Activated CD4-positive, alpha-beta memory T cell treated with anti-CD3 and anti-CD28 coated beads, Interleukin-2, amount 10 ng/mL, durations not matched to agents 7 days and 5 days (primary cell): Measurements from ENCODE around the gene CIAO3. TPM values are rescaled to one million over a fixed set of nuclear protein-coding genes. Genes with fewer than 3 reads are reported as not detected.
"Not testable (repeated sequence)": the region's sequence is repeated elsewhere in the genome, so short reads cannot be mapped to it uniquely, and the experiment has no call there.

Source experiments
- CTCF ChIA-PET: fragments of 350-600 bp; sonication (Branson Sonifier 250); formaldehyde crosslinking; loops from one replicate; lab custom pipeline; 2021; ENCODE audit warnings: antibody characterized with exemption, inconsistent platforms; lab: Charles Lee
- POLR2A ChIA-PET: fragments of 350-600 bp; sonication (Branson Sonifier 250); formaldehyde crosslinking; loops from one replicate; lab custom pipeline; 2021; ENCODE audit warnings: antibody characterized with exemption; lab: Charles Lee
- DNase-seq: peaks from one replicate; pipeline ENCODE4 v3.0.0-alpha.2; 2020
- H3K27ac Mint-ChIP-seq: one replicate; pipeline ENCODE4 v1.8.0; 2021; ENCODE audit warnings: mild to moderate bottlenecking, mixed read lengths
- H3K27me3 Mint-ChIP-seq: one replicate; pipeline ENCODE4 v1.8.0; 2021; ENCODE audit warnings: mixed read lengths
- H3K36me3 Mint-ChIP-seq: one replicate; pipeline ENCODE4 v1.8.0; 2021; ENCODE audit warnings: low read depth, mixed read lengths
- H3K4me1 Mint-ChIP-seq: one replicate; pipeline ENCODE4 v1.8.0; 2021; ENCODE audit warnings: mixed read lengths
- H3K4me3 Mint-ChIP-seq: one replicate; pipeline ENCODE4 v1.8.0; 2021; ENCODE audit warnings: mild to moderate bottlenecking, mixed read lengths
- H3K9me3 Mint-ChIP-seq: one replicate; pipeline ENCODE4 v1.8.0; 2021; ENCODE audit warnings: mixed read lengths
- total RNA-seq, 2 experiments: library from RNA; stranded (reverse); gene quantifications; one replicate each; pipeline ENCODE4 v1.2.3, GENCODE V29; 2021

Gene CIAO3
- total RNA-seq, 2 experiments from 2014 or later: 34.0 to 34.8 TPM

DNA sequence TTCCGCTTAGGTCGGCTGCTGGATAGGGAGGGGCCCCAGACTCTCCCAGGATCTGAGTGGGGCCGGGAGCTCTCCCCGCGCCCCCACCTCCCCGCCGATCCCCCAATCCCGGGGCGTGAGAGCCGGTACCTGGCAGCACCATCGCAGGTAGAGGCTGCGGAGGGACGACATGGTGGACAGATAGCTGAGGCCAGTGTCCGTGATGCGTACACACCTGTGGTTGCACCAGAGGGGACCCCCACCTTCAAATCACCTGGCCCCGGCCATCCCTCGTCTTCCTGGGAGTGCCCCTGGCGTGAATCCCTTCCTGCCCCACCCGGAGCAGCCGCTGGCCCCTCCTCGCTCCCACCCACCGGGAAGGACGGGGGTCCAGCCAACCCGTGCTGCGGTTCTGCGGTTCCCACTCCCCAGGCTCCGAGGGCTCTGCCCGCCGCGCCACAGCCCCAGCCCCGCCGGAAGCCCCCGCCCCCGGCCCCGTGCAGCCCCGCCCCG is 45.9 kb downstream of the CIAO3 start:
- POLR2A ChIA-PET: interaction anchor here (0.9 to 3.3 kb wide), 19 partner anchors 8 to 107 kb away, joined by 3 to 22 read pairs (median 4); partner anchors contain the start of genes ANTKMT, CHTF18, CIAO3 and JMJD8

GRCh38 chr16:694187-694862 is 46.5 kb downstream of the CIAO3 start:
- H3K4me1 Mint-ChIP-seq: peaks cover 54% of the 10 kb centered on the region
- peak overlapping the region; percentile 73 for H3K4me3 Mint-ChIP-seq
- H3K27me3 Mint-ChIP-seq: peaks cover 3% of the 10 kb centered on the region
- DNase-seq: no peak
- ChIA-PET POLR2A (interaction anchor here (1.0 to 3.3 kb wide), 7 partner anchors 9 to 58 kb away, joined by 3 to 22 read pairs (median 5); partner anchors contain the start of genes ANTKMT and STUB1), CTCF (interaction anchor here (2.0 kb wide), 1 partner anchor 19 kb away, joined by 10 read pairs; no protein-coding TSS in a partner anchor)
- peaks cover 5% of the 10 kb centered on the region for H3K36me3 Mint-ChIP-seq
- H3K9me3 Mint-ChIP-seq: no peaks in the 10 kb centered on the region
- no peak overlapping the region for H3K27ac Mint-ChIP-seq

More for the DNA sequence above, 45.9 kb downstream of the CIAO3 start:
- no peaks in the 10 kb centered on the region for H3K9me3 Mint-ChIP-seq
- H3K27ac Mint-ChIP-seq: no peak overlapping the region
- peaks cover 56% of the 10 kb centered on the region for H3K4me1 Mint-ChIP-seq
- CTCF ChIA-PET: interaction anchor here (1.0 to 2.0 kb wide), 5 partner anchors 9 to 27 kb away, joined by 3 to 10 read pairs (median 4); partner anchors contain the start of genes RHOT2 and STUB1
- DNase-seq: no peak
- H3K4me3 Mint-ChIP-seq: peak overlapping the region; percentile 49
- peaks cover 5% of the 10 kb centered on the region for H3K27me3 Mint-ChIP-seq
- H3K36me3 Mint-ChIP-seq: peaks cover 5% of the 10 kb centered on the region

DNA sequence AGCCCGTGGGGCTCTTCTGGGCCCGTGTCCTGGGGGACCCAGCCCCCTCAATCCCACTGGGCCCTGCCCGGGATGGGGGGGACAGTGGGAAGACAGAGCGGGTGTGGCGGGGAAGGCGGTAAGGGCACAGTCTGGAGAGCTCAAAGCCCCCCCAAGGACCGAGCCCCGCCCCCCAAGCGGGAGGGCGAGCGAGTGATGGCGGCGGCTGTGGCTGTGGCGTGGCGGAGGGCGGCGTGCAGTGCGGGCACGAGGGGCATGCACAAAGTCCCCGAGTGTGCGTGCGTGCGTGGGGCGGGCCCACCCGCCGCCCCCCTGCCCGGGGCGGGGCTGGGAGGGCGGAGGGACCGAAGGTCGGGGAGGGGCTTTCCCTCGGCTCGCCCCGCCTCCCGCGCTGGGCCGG is 47.0 kb downstream of the CIAO3 start:
- Mint-ChIP-seq H3K27me3 (peaks cover 3% of the 10 kb centered on the region), H3K27ac (no peak overlapping the region), H3K9me3 (no peaks in the 10 kb centered on the region), H3K4me1 (peaks cover 54% of the 10 kb centered on the region), H3K4me3 (peak overlapping the region; percentile 37), H3K36me3 (peaks cover 5% of the 10 kb centered on the region)
- ChIA-PET POLR2A (interaction anchor here (3.1 kb wide), 1 partner anchor 13 kb away, joined by 22 read pairs; the partner anchor contains the start of gene STUB1), CTCF (no interaction called here)
- no peak for DNase-seq

- H3K27ac Mint-ChIP-seq: no peak overlapping the region
- H3K27me3 Mint-ChIP-seq: peaks cover 3% of the 10 kb centered on the region
- ChIA-PET CTCF (no interaction called here), POLR2A (interaction anchor here (1.0 to 3.1 kb wide), 4 partner anchors 9 to 22 kb away, joined by 3 to 22 read pairs (median 4); partner anchors contain the start of genes METRN and STUB1)
- H3K36me3 Mint-ChIP-seq: peaks cover 5% of the 10 kb centered on the region
- peaks cover 56% of the 10 kb centered on the region for H3K4me1 Mint-ChIP-seq
- DNase-seq: no peak
- no peaks in the 10 kb centered on the region for H3K9me3 Mint-ChIP-seq
- H3K4me3 Mint-ChIP-seq: peak overlapping the region; percentile 37
Measured at GRCh38 chr16:693364-693763, 47.4 kb downstream of the CIAO3 start.

DNA sequence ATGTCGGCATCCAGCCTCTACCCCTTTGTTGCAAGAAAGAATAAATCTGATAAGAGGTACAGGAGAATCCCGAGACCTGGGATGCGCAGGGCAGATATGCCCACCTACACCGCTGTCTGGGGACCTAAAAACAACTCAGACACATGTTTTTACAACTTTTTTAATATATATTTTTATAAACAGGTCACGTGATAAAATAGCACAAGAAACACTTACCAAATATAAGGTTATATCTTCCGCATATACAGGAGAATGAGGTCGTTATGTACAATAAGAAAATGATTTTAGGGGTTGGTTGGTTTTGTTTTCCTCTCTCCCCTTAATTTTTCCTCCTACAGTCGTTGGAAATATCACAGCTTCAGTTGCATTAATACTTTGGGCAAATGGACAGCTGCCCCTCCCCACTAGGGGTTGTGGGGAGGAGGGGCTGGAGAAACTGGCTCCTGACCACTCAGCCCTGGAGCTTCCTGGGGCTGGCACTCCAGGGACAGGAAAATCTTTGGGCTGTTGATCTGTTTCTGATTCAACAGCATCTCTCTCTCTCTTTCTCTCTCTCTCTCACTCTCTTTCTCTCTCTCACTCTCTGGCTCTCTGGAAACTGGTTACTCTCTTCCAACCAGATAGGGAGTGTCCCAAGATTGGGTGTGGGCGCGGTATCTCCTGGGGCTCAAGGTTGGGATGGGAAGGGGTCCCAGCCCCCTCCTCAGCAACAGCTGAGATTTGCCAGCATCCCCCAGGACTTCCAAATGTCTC is 48.3 kb downstream of the CIAO3 start:
- Mint-ChIP-seq H3K4me3 (no peak overlapping the region), H3K27me3 (peaks cover 3% of the 10 kb centered on the region), H3K9me3 (no peaks in the 10 kb centered on the region), H3K27ac (no peak overlapping the region), H3K36me3 (peaks cover 7% of the 10 kb centered on the region), H3K4me1 (peaks cover 50% of the 10 kb centered on the region)
- POLR2A ChIA-PET: interaction anchor here (1.0 to 1.4 kb wide), 3 partner anchors 10 to 23 kb away, joined by 3 to 4 read pairs (median 4); partner anchors contain the start of genes METRN and STUB1
- CTCF ChIA-PET: no interaction called here
- no peak for DNase-seq

- H3K27me3 Mint-ChIP-seq, CTCF ChIA-PET, H3K9me3 Mint-ChIP-seq, DNase-seq, H3K27ac Mint-ChIP-seq: not testable (repeated sequence)
- POLR2A ChIA-PET: interaction anchor here (1.1 to 3.3 kb wide), 4 partner anchors 11 to 41 kb away, joined by 3 to 35 read pairs (median 13); partner anchors contain the start of genes CCDC78, RHBDL1, STUB1 and WDR90
- peaks cover 41% of the 10 kb centered on the region for H3K4me1 Mint-ChIP-seq
- peak overlapping the region; percentile 55 for H3K4me3 Mint-ChIP-seq
- peaks cover 11% of the 10 kb centered on the region for H3K36me3 Mint-ChIP-seq
Measured at GRCh38 chr16:691242-691641, 49.6 kb downstream of the CIAO3 start.

DNA sequence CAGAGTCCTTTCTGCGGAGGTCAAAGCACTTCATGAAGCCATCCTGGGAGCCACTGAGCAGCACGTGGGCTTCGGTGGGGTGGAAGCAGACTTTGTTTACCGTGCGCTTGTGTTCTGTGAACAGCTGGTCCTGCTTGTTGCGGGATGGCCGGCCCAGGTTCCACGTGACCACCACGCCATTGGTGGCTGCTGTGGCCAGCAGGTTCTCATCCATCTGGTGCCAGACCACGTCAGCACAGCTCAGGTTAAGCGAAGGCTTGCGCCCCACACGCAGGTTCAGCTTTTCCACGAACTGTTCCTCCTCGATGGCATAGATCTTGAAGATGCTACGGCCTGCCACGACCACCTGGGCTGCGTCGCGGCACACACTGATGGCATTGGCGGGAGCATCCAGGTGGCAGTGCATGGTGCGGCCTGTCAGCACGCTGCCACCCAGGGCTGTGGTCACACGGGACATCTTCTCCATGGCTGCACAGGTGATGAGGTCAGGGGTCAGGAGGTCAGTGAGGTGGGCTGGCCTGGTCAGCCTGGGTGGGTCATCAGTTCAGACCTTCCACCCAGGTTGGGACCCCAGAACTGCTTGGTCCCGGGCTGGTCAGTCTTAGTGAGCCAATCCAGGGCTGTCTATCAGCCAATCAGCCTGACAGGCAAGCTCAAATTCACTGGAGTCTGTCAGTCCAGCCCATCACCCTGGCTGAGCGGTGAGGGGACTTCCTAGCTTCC is 51.5 kb downstream of the CIAO3 start:
- peak overlapping the region; percentile 85 for H3K27ac Mint-ChIP-seq
- no peak for DNase-seq
- H3K36me3 Mint-ChIP-seq: peaks cover 12% of the 10 kb centered on the region
- CTCF ChIA-PET: interaction anchor here (1.0 kb wide), 2 partner anchors 14 to 31 kb away, joined by 3 read pairs; partner anchors contain the start of gene RHBDL1
- peaks cover 37% of the 10 kb centered on the region for H3K4me1 Mint-ChIP-seq
- H3K4me3 Mint-ChIP-seq: peak overlapping the region; percentile 84
- H3K27me3 Mint-ChIP-seq: no peaks in the 10 kb centered on the region
- H3K9me3 Mint-ChIP-seq: no peaks in the 10 kb centered on the region
- POLR2A ChIA-PET: interaction anchor here (0.9 to 3.3 kb wide), 16 partner anchors 9 to 731 kb away, joined by 3 to 35 read pairs (median 6); partner anchors contain the start of genes ANTKMT, CHTF18, MCRIP2 and METTL26

DNA sequence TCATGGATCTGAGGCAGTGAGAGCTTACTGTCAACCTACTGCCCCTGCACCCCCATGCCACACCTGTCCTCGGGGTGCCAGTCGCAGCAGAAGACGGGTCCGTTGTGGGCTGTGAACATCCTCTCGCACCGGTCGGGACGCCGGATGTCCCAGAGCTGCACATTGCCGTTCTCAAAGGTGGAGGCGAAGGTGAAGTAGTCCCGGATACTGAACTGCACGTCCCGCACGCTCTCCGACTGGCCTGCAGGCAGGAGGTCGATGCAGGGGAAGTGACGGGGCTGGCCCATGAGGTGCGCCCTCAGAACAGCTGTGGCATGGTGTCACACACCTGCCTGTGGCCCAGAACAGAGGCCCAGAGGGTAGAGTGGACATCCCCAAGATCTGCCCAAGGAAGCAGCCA is 53.3 kb downstream of the CIAO3 start:
- H3K27ac Mint-ChIP-seq: no peak overlapping the region
- DNase-seq: no peak
- no peak overlapping the region for H3K4me3 Mint-ChIP-seq
- peaks cover 19% of the 10 kb centered on the region for H3K36me3 Mint-ChIP-seq
- no peaks in the 10 kb centered on the region for H3K9me3 Mint-ChIP-seq
- POLR2A ChIA-PET: interaction anchor here (1.0 kb wide), 1 partner anchor 9 kb away, joined by 3 read pairs; no protein-coding TSS in a partner anchor
- H3K4me1 Mint-ChIP-seq: peaks cover 46% of the 10 kb centered on the region
- CTCF ChIA-PET: no interaction called here
- H3K27me3 Mint-ChIP-seq: no peaks in the 10 kb centered on the region

GRCh38 chr16:686459-687260 is 54.1 kb downstream of the CIAO3 start:
- POLR2A ChIA-PET: interaction anchor here (1.0 kb wide), 1 partner anchor 9 kb away, joined by 3 read pairs; no protein-coding TSS in a partner anchor
- H3K27ac Mint-ChIP-seq: no peak overlapping the region
- no peak overlapping the region for H3K4me3 Mint-ChIP-seq
- DNase-seq: no peak
- peaks cover 25% of the 10 kb centered on the region for H3K36me3 Mint-ChIP-seq
- H3K4me1 Mint-ChIP-seq: peaks cover 51% of the 10 kb centered on the region
- no peaks in the 10 kb centered on the region for H3K27me3 Mint-ChIP-seq
- CTCF ChIA-PET: interaction anchor here (0.9 to 1.3 kb wide), 2 partner anchors 9 to 19 kb away, joined by 3 to 4 read pairs; partner anchors contain the start of gene RHOT2
- no peaks in the 10 kb centered on the region for H3K9me3 Mint-ChIP-seq

DNA sequence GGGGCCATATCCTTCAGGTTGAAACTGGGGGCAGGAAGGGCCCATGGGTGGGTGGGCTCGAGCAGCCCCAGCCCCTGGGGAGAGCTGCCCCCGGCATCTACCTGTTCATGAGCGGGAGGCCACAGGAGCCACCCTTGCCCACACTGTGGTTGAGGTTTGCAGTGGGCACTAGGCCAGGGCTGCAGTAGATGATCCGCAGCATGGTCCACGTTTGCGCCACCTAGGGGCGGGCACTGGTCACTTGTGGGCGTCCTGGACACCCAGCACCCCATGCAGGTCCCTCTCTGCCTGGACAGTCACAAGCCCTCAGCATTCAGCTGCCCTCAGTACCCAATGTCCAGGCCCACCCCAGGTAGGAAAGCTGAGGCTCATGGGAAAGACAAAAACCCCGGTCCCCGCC is 54.8 kb downstream of the CIAO3 start:
- peaks cover 30% of the 10 kb centered on the region for H3K36me3 Mint-ChIP-seq
- DNase-seq: no peak
- peak overlapping the region; percentile 30 for H3K4me3 Mint-ChIP-seq
- H3K27ac Mint-ChIP-seq: no peak overlapping the region
- ChIA-PET CTCF (interaction anchor here (0.9 to 1.3 kb wide), 2 partner anchors 9 to 19 kb away, joined by 3 to 4 read pairs; partner anchors contain the start of gene RHOT2), POLR2A (interaction anchor here (1.0 kb wide), 1 partner anchor 9 kb away, joined by 3 read pairs; no protein-coding TSS in a partner anchor)
- no peaks in the 10 kb centered on the region for H3K27me3 Mint-ChIP-seq
- H3K4me1 Mint-ChIP-seq: peaks cover 56% of the 10 kb centered on the region
- H3K9me3 Mint-ChIP-seq: no peaks in the 10 kb centered on the region
